Chondrocyte (in vitro differentiated cells): Measurements from ENCODE around the gene NOVA2. TPM values are rescaled to one million over a fixed set of nuclear protein-coding genes. Genes with fewer than 3 reads are reported as not detected.

ENCODE experiments used
- DNase-seq: peaks from one replicate; pipeline ENCODE4 v3.0.0; 2021; ENCODE audit warnings: mixed read lengths, low spot score
- H3K27ac Mint-ChIP-seq: one replicate; pipeline ENCODE4 v1.8.0; 2021; ENCODE audit warnings: mild to moderate bottlenecking, moderate library complexity, mixed read lengths; ENCODE audit not compliant: unreplicated experiment
- H3K27me3 Mint-ChIP-seq: 2 replicates; pipeline ENCODE4 v1.8.0; 2021; ENCODE audit warnings: low read depth, mixed read lengths
- H3K36me3 Mint-ChIP-seq: 2 replicates; pipeline ENCODE4 v1.8.0; 2021; ENCODE audit warnings: low read depth, mixed read lengths
- H3K4me1 Mint-ChIP-seq: 2 replicates; pipeline ENCODE4 v1.8.0; 2021; ENCODE audit warnings: low read depth, mild to moderate bottlenecking, mixed read lengths
- H3K4me3 Mint-ChIP-seq: one replicate; pipeline ENCODE4 v1.8.0; 2021; ENCODE audit warnings: mild to moderate bottlenecking, moderate library complexity, mixed read lengths; ENCODE audit not compliant: unreplicated experiment
- H3K9me3 Mint-ChIP-seq: 2 replicates; pipeline ENCODE4 v1.8.0; 2021; ENCODE audit warnings: low read depth, mixed read lengths
- CTCF ChIP-seq: fragments of 200-600 bp; sonication (generic); IDR thresholded peaks from 2 replicates; pipeline ENCODE4 v1.5.0; 2021; ENCODE audit warnings: antibody characterized with exemption, mild to moderate bottlenecking, moderate library complexity
- microRNA-seq: library from miRNA; unstranded; fragments of <30 nt; microRNA quantifications from one replicate; pipeline ENCODE4 v1.2.0, GENCODE V29; 2020; ENCODE audit warnings: borderline number of aligned reads
- total RNA-seq: library from RNA; stranded (reverse); gene quantifications from 3 replicates; pipeline ENCODE4 v1.2.1, GENCODE V29; 2021

The NOVA2 gene
- total RNA-seq, 1 donor from 2014 or later: 0.22 TPM

DNA sequence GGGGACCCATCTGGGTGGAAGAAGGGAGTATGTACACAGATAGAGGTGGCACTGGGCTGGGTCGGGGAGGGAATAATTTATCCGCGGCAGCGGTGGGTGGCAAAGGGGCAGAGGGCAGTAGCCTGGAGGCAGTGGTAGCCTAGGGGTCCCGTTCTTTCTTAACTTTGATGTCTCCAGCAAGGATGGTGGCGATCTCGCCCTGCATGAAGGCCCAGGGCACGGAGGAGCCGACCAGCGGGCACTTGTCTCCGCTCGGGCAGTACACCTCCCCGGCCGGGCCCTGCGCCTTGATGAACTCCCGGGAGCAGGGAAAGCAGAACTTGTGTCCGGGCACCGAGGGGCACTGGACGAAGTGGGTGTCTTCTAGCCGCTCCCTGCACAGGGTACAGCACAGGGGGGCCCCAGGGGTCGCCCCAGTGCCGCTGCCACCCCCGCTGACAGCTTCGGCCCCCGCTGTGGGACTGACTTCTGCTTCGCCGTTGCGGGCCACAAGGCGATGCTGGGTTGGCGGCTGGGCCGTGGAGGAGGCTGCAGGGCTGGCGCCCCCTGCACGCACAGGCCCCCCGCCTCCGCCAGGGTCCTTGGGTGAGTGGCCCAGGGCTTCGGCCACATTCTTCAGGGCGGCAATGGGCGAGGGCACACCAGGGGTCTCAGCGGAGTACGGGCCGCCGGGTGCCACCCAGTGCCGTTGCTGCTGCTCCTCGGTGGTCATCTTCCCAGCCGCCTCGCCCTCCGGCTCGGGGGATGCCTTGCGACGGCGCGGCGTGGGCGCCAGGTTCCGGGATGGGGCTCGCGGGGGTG, 89.6 kb downstream of the NOVA2 start:
- Mint-ChIP-seq H3K4me3 (peak overlapping the region; percentile 35), H3K27me3 (no peaks in the 10 kb centered on the region), H3K9me3 (no peaks in the 10 kb centered on the region), H3K4me1 (peaks cover 23% of the 10 kb centered on the region), H3K36me3 (peaks cover 3% of the 10 kb centered on the region), H3K27ac (no peak overlapping the region)
- no peak for TF ChIP-seq CTCF
- DNase-seq: peak; percentile 94

Small RNAs within 50 kb of the gene (microRNA-seq; reads per million reads assigned to microRNA genes)
- gene MIR769: 228 reads per million, percentile 67 among the genes with 10 or more reads in this experiment

Other genes starting within 250 kb of the NOVA2 start
- gene FBXO46, start 243.0 kb downstream of the NOVA2 start, total RNA-seq: 12.7 to 14.8 TPM (median 14.3 TPM) in 3 replicates
- not detected in 3 replicates for gene MEIOSIN, start 240.4 kb downstream of the NOVA2 start, total RNA-seq
- 29.3 to 33.8 TPM (median 33.0 TPM) in 3 replicates for gene SIX5, start 204.6 kb downstream of the NOVA2 start, total RNA-seq
- gene DMPK, start 191.4 kb downstream of the NOVA2 start, total RNA-seq: 95.0 to 176 TPM (median 162 TPM) in 3 replicates
- 77.6 to 83.0 TPM (median 79.4 TPM) in 3 replicates for gene DMWD, start 181.0 kb downstream of the NOVA2 start, total RNA-seq
- gene RSPH6A, start 158.6 kb downstream of the NOVA2 start, total RNA-seq: 0.15 TPM in 1 of 3 replicates, not detected in the others
- 56.5 to 63.3 TPM (median 58.0 TPM) in 3 replicates for gene SYMPK, start 110.7 kb downstream of the NOVA2 start, total RNA-seq
- not detected in 3 replicates for gene FOXA3, start 109.5 kb downstream of the NOVA2 start, total RNA-seq
- gene IRF2BP1, start 87.7 kb downstream of the NOVA2 start, total RNA-seq: 24.9 to 30.5 TPM (median 28.6 TPM) in 3 replicates
- gene MYPOP, start 71.3 kb downstream of the NOVA2 start, total RNA-seq: 11.9 to 13.1 TPM (median 12.5 TPM) in 3 replicates
- gene NANOS2, start 59.1 kb downstream of the NOVA2 start, total RNA-seq: not detected in 3 replicates
- 7.2 to 8.4 TPM (median 7.8 TPM) in 3 replicates for gene CCDC61, start 21.6 kb upstream of the NOVA2 start, total RNA-seq
- not detected in 3 replicates for gene PGLYRP1, start 49.2 kb upstream of the NOVA2 start, total RNA-seq
- 0.15 TPM in 1 of 3 replicates, not detected in the others for gene IGFL4, start 67.1 kb upstream of the NOVA2 start, total RNA-seq
- 0.70 to 1.1 TPM in 2 of 3 replicates, not detected in the other for gene IGFL3, start 150.8 kb upstream of the NOVA2 start, total RNA-seq
- gene IGFL2, start 174.4 kb upstream of the NOVA2 start, total RNA-seq: 0.55 to 1.3 TPM (median 0.64 TPM) in 3 replicates